GM12801 (cell line): ENCODE measurements around the gene SWSAP1.

Source experiments
- CTCF ChIP-seq: IDR thresholded peaks from one replicate; pipeline ENCODE4 v1.5.1; 2011; ENCODE audit warnings: control low read depth; ENCODE audit not compliant: insufficient read length; ENCODE audit errors: extremely low read depth

Gene SWSAP1

GRCh38 chr19:11346104-11346940 is 28.1 kb upstream of the SWSAP1 start, which contains the start of the genes CCDC159 and TMEM205:
Gene CCDC159 (plus strand): TSS chr19:11346519. CDS start chr19:11346607, 88 bp downstream.
Gene TMEM205 (minus strand): TSS chr19:11346268. CDS start chr19:11345619, 649 bp downstream.
- no peak for TF ChIP-seq CTCF

DNA sequence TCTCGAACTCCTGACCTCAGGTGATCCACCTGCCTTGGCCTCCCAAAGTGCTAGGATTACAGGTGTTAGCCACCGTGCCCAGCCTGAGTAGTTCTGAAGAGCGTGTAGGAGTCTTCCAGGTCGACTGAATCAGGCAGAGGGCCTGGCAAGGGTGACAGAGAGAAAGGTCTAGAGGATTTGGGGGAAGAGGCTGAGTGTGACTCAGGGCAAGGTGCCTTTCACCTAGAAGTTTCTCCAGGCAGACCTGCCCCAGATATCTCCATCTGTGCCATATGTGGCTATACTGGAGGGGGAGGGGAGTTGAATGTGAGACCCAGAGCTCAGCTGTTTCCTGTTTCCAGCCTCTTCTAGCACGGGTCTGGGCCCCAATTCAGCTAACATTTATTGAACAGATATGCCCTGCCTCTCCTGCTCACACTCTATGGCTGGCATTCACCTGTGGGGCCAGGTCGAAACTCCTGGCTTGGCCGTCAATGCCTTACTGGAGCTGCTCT is 26.9 kb upstream of the SWSAP1 start:
- no peak for TF ChIP-seq CTCF

DNA sequence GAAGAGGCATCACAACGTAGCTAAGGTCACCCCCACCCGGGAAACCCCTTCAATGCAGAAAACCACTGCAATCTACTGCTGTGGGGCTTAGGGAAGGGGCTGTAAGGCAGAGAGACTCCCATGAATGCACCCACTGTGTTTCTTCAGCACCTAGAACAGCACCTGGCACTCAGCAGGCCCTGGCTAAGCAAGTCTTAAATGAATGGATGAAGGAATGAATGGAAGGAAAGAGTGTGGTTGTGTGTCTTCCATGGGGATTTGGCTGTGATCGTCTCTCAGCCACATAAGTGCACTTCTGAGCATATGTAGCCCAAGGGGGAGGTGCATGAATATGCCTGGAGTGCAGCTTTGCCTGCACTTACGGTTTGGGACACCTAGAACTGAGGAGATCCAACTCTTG is 25.3 kb upstream of the SWSAP1 start:
- TF ChIP-seq CTCF, result no peak

DNA sequence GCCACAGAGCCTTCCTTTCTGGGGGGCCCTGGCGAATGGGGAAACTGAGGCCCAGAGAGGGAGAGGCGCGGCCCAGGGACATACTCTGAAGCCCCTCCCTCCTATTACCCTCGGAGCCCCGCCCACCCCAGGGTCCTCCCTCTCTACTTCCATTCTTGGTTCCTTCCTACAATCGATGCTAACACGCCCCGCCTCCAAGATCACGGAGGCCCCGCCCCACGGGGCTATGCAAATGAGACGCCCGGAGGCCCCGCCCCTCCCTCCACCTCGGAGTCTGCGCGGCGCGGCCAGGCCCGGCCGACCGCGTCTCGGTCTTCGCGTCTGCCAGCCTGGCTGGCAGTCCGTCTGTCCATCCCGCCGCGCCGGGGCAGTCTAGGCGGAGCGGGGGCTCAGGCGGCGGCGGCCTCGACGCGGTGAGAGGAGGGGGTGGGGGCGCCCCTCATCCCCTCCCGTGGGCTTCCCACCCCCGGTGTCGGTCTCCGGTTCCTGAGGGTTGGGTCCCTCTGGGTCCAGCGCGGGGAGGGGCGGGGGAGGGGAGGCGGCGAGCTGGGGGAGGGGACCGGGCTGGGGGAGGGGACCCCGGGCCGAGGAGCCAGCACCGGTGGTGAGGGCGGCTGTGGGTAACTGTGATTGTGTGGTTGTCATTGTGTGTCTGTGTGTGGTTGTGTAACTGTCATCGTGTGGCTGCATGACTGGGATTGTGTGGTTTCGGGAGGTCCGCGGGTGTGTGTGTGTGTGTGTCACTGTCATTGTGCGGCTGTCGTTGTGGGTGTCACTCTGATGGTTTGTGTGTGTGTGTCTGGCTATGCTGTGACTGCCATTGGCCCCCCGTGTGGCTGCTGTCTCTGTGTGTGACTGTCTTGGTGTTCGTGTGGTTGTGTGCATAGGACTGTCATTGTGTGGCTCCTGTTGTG is 19.0 kb upstream of the SWSAP1 start, which contains the start of gene PLPPR2:
PLPPR2 (plus strand) TSS at position 273 of the 914 bp plus-strand sequence. CDS start 2,242 bp downstream, outside the sequence.
- TF ChIP-seq CTCF, result no peak

DNA sequence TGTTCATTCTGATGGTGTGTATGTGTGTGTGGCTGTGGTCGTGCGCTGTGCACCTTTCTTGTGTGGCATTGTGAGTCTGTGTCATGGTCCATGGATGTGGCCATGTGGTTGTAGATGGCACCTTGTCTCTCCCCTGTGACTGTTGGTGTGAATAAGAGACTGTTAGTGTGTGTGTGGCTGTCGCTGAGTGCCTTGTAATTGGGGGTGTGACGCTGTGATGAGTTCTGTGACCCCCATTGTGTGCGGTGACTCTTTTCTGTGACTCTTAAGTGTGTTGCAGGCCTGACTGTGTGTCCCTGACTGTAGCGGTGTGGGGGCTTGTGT is 18.4 kb upstream of the SWSAP1 start:
- no peak for TF ChIP-seq CTCF

DNA sequence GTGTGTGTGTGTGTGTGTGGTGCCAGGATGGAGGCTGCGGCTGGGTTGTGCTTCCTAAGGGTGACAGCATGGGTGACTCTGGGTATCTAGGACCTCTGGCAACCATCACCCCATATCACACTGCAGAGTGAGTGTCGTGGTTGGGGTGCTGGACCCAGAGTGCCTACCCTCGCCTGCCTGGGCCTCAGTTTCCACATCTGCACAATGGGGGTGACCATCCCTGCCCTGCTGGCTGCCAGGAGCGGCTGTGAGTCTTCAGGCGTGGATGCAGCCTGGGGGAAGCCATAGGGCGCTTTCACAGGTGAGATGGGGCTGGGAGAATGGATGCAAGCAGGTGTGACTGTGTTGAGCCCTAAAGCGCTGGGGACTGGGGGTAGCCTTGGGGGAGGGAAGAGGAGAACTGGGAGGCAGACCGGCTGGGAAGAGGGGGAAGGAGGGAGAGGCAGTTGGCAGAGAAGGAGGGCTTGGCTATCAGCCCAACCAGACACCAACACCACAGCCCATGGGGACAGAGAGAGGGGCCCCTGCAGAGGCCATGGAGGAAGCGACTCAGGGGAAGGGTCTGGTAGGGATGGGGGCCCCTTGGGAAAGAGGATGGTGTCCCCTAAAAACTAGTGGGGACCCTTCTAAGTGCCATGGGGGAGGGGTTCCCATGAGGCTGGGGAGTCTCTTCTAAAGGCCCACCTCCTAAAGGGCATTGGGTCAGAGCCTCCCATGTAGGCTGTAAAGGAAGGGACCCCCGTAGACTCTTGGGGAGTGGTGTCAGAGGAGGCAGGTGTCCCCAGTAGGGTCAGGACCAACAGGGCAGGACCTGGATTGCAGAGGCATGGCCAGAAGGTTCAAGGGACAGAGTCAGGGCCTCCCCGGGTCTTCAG is 17.6 kb upstream of the SWSAP1 start:
- TF ChIP-seq CTCF, result no peak

DNA sequence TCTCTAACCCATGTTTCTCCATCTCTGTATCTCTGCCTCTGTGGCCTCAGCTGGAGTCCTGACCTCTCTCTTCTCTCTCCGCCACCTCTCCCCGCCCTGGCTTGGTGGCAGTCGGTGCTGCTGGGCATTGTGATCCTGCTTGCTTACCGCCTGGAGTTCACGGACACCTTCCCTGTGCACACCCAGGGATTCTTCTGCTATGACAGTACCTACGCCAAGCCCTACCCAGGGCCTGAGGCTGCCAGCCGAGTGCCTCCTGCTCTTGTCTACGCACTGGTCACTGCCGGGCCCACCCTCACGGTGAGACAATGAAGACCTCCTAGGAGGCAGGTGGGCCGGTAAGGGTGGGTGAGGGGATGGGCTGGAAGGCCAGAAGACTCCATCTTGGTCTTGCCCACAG is 15.0 kb upstream of the SWSAP1 start:
- TF ChIP-seq CTCF, result no peak
